Neutrophil (primary cell): Measurements from ENCODE around the gene TMX1.
"Not testable (repeated sequence)": the region's sequence is repeated elsewhere in the genome, so short reads cannot be mapped to it uniquely, and the experiment has no call there.

Experiments used
- H3K27ac ChIP-seq: fragments of 200-600 bp; sonication (generic); 2 replicates; pipeline ENCODE4 v1.5.1; 2016; ENCODE audit warnings: mild to moderate bottlenecking, moderate library complexity
- H3K27me3 ChIP-seq: fragments of 200-600 bp; sonication (generic); 2 replicates; pipeline ENCODE4 v1.6.0; 2016; ENCODE audit warnings: mild to moderate bottlenecking
- H3K36me3 ChIP-seq: fragments of 200-600 bp; sonication (generic); 2 replicates; pipeline ENCODE4 v1.5.1; 2017
- H3K4me1 ChIP-seq, 2 experiments: fragments of 200-600 bp in 1 of 2; sonication (generic) in 1 of 2; 1 replicate in 1 of 2; 2 replicates in 1 of 2; pipeline versions ENCODE4 v1.5.1 to v1.6.1; 2013 to 2016; ENCODE audit warnings: low read depth in 1 of 2, low read length in 1 of 2, mild to moderate bottlenecking in 1 of 2, moderate library complexity in 1 of 2; ENCODE audit not compliant: control insufficient read depth in 1 of 2, insufficient read depth in 1 of 2
- H3K4me3 ChIP-seq, 2 experiments: fragments of 200-600 bp in 1 of 2; sonication (generic) in 1 of 2; 1 replicate in 1 of 2; 2 replicates in 1 of 2; pipeline ENCODE4 v1.5.1; 2013 to 2016; ENCODE audit warnings: low read depth in 1 of 2, low read length in 1 of 2, mild to moderate bottlenecking in 1 of 2, moderate library complexity in 1 of 2
- H3K9me3 ChIP-seq: fragments of 200-600 bp; sonication (generic); 2 replicates; pipeline ENCODE4 v1.5.1; 2016
- TF ChIP-seq, protein P1 (sequence below): fragments of 200-600 bp; sonication (generic); IDR thresholded peaks from 2 replicates; pipeline ENCODE4 v1.5.1; 2016; ENCODE audit warnings: antibody characterized with exemption

TMX1 gene

DNA sequence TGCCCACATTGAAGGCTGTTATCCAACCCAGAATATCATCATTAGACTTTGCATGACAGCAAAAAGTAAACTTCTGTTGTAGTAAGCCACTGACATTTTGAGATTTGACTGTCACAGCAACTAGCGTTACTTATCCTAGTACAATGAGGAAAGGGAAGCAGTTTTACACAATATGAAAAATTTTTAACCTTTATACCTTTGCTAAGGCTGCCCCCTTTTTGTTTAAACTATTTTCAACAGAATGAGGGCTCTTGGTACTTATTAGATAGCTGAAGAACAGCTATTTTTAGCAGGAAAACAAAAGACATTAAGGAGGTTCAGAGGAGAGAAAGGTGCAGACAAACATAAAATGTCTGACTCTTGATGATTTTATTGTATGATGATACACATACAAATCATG is 23.4 kb upstream of the TMX1 start:
- no peaks in the 10 kb centered on the region for H3K27me3 ChIP-seq
- TF ChIP-seq, protein P1, sequence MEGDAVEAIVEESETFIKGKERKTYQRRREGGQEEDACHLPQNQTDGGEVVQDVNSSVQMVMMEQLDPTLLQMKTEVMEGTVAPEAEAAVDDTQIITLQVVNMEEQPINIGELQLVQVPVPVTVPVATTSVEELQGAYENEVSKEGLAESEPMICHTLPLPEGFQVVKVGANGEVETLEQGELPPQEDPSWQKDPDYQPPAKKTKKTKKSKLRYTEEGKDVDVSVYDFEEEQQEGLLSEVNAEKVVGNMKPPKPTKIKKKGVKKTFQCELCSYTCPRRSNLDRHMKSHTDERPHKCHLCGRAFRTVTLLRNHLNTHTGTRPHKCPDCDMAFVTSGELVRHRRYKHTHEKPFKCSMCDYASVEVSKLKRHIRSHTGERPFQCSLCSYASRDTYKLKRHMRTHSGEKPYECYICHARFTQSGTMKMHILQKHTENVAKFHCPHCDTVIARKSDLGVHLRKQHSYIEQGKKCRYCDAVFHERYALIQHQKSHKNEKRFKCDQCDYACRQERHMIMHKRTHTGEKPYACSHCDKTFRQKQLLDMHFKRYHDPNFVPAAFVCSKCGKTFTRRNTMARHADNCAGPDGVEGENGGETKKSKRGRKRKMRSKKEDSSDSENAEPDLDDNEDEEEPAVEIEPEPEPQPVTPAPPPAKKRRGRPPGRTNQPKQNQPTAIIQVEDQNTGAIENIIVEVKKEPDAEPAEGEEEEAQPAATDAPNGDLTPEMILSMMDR, result no peak
- H3K4me1 ChIP-seq, result peaks cover 10 to 15% of the 10 kb centered on the region in 2 experiments
- no peaks in the 10 kb centered on the region for H3K9me3 ChIP-seq
- no peak overlapping the region for H3K27ac ChIP-seq
- no peak overlapping the region for H3K4me3 ChIP-seq
- H3K36me3 ChIP-seq, result no peaks in the 10 kb centered on the region

DNA sequence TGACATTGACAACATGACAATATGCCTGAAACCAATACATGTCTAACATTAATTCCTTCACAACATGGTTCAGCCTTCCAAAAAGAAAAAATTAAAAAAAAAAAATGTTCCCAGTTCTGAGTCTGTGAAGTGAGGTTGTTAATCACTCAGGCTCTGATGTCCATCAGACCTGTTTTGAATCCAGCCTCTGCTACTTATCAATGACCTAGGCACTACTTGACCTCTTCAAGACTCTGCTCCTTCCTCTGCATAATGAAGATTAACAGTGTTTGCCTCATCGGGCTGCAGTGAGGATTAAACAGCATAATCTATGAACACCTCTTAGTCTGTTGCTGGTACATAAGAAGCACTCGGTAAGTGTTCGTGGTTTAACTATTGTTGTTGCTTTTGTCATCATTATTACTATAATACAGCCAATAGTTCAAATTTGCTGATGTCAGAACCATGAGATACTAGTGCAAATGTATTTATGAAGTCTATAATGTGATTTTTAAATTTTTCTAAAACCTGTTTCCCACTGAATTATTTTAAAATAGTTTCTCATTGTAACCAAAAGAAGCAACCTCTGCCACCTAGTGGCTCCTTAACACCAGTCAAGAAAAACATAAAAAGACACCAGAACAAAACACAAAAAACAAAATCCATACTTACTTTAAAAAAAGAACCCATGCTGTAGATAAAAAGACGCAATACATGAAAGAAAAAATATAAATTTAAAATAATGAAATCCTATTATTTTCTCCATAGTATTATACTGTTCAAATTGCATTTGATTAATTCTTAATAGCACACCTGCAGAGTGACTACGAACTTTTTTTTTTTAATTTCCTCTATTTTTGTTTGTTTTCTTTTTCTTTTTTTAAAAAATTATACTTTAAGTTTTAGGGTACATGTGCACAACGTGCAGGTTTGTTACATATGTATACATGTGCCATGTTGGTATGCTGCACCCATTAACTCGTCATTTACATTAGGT is 20.3 kb upstream of the TMX1 start:
- Histone ChIP-seq H3K4me1 (peaks cover 10 to 15% of the 10 kb centered on the region in 2 experiments), H3K27me3 (no peaks in the 10 kb centered on the region), H3K4me3 (no peak overlapping the region), H3K9me3 (no peaks in the 10 kb centered on the region), H3K36me3 (no peaks in the 10 kb centered on the region), H3K27ac (peak overlapping the region; percentile 63)
- TF ChIP-seq, protein P1, result no peak

DNA sequence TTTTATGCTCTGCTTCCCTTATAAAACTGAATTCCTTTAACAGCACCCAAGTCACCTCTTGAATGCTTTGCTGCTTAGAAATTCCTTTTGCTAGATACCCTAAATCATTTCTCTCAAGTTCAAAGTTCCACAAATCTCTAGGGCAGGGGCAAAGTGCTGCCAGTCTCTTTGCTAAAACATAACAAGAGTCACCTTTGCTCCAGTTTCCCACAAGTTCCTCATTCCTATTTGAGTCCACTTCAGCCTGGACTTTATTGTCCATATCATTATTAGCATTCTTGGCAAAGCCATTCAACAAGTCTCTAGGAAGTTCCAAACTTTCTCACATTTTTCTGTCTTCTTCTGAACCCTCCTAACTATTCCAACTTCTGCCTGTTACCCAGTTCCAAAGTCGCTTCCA is 16.6 kb upstream of the TMX1 start:
- not testable (repeated sequence) for H3K9me3 ChIP-seq, H3K4me1 ChIP-seq, H3K27me3 ChIP-seq, H3K27ac ChIP-seq, H3K4me3 ChIP-seq, H3K36me3 ChIP-seq

DNA sequence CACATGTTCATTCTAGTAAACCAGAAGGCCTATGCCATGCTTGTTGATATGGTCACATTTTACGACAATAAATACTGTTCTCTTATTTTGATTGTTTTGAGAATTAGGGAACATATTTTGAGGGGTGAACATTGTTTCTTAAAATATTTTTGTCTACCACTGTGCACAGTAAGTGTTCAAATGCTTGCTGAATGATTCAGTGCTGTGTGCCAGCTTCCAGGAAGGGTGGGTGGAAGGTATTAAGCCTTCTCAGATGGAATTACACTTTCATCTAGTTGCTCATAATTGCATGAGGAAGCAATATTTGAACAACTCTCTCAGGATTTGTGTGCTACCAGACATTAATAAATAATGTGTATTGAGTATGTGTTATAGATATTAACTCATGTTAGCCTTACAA is 15.5 kb upstream of the TMX1 start:
- TF ChIP-seq, protein P1, result no peak
- Histone ChIP-seq H3K4me1 (no peaks in the 10 kb centered on the region), H3K36me3 (no peaks in the 10 kb centered on the region), H3K27me3 (no peaks in the 10 kb centered on the region), H3K27ac (no peak overlapping the region), H3K4me3 (no peak overlapping the region), H3K9me3 (no peaks in the 10 kb centered on the region)

DNA sequence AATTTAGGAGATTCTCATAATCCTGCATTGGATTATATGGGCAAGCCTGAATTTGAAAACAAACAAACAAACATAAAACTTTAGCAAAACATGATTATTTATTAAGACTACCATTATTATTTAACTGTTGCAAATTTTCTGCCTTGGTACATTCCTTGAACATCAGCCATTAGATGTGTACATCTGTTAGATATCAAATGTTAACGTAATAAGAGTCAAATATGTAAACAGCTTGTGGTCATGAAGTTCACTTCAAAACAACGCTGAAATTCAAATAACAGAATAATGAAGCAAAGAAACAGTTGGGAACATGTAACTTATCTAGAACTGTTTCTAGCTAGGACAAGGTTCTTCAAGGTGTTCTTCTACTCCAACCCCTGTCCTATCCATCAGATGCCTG is 14.3 kb upstream of the TMX1 start:
- no peaks in the 10 kb centered on the region for H3K27me3 ChIP-seq
- TF ChIP-seq, protein P1, result no peak
- no peak overlapping the region for H3K4me3 ChIP-seq
- no peak overlapping the region for H3K27ac ChIP-seq
- no peaks in the 10 kb centered on the region for H3K36me3 ChIP-seq
- no peaks in the 10 kb centered on the region for H3K9me3 ChIP-seq
- no peaks in the 10 kb centered on the region for H3K4me1 ChIP-seq

DNA sequence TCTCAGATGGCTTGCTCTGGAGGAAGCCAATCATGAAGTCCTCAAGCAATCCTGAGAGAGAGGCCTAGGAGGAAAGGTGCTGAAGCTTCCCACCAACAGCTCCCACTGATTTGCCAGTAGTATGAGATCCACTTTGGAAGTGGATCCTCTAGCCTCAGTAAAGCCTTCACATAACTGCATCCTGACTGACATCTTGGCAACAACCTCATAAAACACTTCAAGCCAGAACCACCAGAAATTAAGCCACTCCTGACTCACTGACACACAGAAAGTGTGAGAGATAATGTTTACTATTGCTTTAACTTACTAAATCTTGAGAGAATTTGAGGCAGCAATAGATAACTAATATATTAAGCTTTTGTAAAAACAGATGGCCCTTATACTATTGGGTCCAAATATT is 11.7 kb upstream of the TMX1 start:
- TF ChIP-seq, protein P1, result no peak
- Histone ChIP-seq H3K4me3 (no peak overlapping the region), H3K27me3 (no peaks in the 10 kb centered on the region), H3K27ac (no peak overlapping the region), H3K4me1 (no peaks in the 10 kb centered on the region), H3K36me3 (no peaks in the 10 kb centered on the region), H3K9me3 (no peaks in the 10 kb centered on the region)
